NB4 (cell line): ENCODE results near the gene MYLK.

ENCODE experiments used
- CTCF ChIP-seq: IDR thresholded peaks from one replicate; pipeline ENCODE4 v1.5.1; 2012; ENCODE audit warnings: low read depth, low read length
- MAX ChIP-seq: IDR thresholded peaks from 2 replicates; pipeline ENCODE4 v1.6.1; 2011; ENCODE audit warnings: low read depth, low read length
- MYC ChIP-seq: IDR thresholded peaks from 2 replicates; pipeline ENCODE4 v1.6.1; 2011; ENCODE audit warnings: low read depth, low read length
- POLR2A ChIP-seq: IDR thresholded peaks from 2 replicates; pipeline ENCODE4 v1.6.1; 2011; ENCODE audit warnings: mild to moderate bottlenecking; ENCODE audit not compliant: insufficient read length; ENCODE audit errors: extremely low read depth

GRCh38 chr3:123682781-123683504 lies 201.2 kb downstream of the MYLK start:
- TF ChIP-seq CTCF (no peak), POLR2A (no peak), MAX (no peak), MYC (no peak)
